IPS-NIHi7 (cell line): ENCODE data around the gene PAX6.
"Not testable (repeated sequence)": the region's sequence is repeated elsewhere in the genome, so short reads cannot be mapped to it uniquely, and the experiment has no call there.

ENCODE experiments used
- DNase-seq: peaks from one replicate; pipeline ENCODE4 v3.0.0; 2012; ENCODE audit warnings: mixed read lengths; ENCODE audit errors: extremely low spot score

PAX6 gene

GRCh38 chr11:31767685-31768084 is 43.4 kb downstream of the PAX6 start:
- DNase-seq: no peak

DNA sequence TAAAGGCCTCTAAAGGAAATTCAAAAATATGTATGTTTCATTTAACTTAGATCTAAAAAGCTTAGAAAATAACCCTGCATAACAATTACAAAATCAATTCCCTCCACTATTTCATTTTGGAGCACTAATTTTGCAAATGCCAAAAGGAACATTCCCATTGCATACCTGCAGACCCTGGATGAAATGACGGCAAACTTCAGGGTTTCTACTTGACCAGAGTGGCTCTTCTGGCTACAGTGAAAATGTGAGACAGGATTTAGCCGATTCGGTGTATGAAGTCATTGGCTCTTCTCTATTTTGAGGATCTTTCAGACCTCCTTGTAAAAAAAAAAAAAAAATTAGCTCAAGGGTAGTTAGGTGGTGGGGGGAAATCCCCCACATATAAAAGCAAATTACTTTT is 44.1 kb downstream of the PAX6 start:
- DNase-seq: no peak

DNA sequence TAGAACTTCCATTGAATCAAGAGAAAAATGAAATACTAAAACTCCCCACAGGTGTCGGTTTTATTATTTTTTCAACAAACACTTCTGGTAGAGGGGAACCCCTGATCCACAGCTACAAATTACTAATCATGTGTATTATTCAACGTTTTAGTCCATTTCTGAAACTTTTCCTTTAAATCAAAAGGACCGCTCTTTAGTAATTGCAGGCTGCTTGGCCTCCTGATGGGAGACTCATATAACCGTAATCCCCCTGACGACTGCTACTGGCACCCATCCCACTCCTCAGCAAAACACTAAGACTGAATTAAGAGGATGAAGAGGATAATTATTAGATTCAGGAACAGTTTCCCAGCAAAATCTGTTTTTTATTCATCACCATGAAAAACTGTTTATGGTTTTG is 46.4 kb downstream of the PAX6 start:
- no peak for DNase-seq

DNA sequence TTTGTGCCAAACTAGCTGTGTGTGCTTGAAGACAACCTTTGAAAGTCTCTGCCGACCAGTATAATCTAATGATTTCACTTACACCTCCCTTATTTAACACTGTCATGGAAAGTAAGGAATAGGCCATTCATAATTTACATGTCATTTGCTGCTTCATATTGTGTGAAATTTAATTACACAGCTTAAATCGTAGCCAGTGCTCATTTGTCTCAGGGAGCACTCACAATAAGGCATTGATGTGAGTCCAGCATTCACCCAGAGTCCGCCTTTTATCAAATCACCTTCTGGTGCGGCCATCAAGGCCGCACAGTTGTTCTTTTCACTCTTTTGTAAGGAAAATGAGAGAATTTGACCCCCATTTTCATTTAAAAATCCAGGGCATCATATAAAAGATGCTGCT is 46.9 kb downstream of the PAX6 start:
- DNase-seq: no peak

DNA sequence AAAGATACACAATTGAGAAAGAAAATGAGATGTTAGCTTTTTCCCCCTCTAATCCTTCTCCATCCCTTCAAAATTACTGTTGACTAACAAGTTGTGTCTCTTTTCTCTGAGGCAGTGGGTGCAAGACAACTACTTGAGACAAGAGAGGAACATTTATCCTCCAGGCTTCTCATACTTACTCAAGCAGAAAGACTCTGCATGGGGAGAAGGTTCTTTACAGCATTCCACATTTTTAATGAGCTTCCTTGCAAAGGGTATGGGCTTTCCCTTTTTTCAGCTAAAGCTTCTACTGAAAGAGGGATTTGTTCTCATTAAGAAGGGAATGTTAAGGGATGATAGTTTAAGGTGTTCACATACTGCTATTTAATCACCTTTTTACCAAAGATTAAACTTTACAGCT is 47.8 kb downstream of the PAX6 start:
- no peak for DNase-seq

DNA sequence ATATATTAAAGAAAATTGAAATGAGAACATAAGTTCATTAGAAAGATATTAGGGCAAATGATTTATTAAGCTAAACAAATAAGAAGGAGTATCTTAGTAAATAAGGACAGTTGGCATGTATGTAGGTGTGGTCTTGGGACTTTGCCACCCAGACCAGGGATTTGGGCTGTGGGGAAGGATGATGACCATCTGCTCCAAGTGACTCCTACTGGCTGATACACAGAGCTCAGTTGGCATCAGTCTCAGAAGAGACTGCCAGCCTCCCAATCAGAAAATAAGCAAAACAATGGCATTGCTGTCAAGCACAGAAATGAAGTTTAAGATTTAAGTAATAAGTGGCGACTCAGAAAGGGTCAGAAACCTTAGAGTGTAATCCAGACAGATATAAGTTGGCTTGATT is 49.5 kb downstream of the PAX6 start:
- no peak for DNase-seq

DNA sequence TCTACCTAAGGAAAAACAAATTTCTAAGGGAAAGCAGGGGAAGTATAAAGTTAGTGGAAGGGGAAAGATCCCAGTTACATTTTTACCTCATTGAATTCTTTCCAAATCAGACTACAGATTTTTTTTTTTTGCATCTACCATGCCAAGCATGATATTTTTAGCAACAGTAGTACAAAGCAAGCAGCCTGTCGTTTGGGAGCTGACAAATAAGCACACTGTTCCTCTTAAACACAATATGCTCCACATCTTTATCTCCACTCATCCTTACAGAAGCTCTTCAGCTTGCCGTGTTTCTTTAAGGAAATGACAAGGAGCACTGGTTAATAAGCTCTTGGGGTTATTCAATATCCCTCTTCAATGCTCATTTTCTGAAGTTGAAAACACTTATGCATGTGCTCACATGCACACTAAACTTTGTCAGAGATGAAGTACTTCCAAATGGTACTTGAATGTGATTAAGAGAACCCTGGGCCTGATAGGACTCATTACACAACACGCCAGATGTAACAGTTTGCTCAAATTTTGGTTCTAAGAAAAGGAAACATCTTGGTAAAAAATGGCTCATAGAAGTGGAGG is 53.8 kb downstream of the PAX6 start:
- no peak for DNase-seq

DNA sequence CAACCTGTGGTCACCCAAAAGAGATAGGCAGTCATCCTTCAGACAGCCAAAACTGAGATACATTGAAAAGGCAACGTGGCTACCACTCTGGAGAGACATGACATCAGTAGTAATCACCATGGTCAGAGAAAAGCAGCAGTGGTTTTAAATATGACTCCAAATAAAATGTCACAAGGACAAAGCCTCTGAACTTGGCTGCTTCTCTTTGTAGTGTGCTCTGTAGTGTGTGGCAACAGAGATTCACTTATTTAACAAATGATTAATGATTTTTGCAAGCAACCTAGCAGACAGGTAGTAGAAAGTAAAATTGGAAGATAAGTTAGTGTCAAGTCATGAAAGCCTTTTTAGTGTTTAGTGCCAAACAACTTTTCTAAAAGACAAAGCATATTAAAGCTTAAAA is 63.5 kb downstream of the PAX6 start:
- no peak for DNase-seq

DNA sequence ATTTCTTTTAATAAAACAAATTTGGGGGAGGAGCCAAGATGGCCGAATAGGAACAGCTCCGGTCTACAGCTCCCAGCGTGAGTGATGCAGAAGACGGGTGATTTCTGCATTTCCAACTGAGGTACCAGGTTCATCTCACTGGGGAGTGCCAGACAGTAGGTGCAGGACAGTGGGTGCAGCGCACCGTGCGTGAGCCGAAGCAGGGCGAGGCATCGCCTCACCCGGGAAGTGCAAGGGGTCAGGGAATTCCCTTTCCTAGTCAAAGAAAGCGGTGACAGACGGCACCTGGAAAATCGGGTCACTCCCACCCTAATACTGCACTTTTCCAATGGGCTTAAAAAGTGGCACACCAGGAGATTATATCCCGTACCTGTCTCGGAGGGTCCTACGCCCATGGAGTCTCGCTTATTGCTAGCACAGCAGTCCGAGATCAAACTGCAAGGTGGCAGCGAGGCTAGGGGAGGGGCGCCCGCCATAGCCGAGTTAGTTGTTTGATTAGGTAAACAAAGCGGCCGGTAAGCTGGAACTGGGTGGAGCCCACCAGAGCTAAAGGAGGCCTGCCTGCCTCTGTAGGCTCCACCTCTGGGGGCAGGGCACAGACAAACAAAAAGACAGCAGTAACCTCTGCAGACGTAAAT is 70.3 kb downstream of the PAX6 start:
- DNase-seq: not testable (repeated sequence)

DNA sequence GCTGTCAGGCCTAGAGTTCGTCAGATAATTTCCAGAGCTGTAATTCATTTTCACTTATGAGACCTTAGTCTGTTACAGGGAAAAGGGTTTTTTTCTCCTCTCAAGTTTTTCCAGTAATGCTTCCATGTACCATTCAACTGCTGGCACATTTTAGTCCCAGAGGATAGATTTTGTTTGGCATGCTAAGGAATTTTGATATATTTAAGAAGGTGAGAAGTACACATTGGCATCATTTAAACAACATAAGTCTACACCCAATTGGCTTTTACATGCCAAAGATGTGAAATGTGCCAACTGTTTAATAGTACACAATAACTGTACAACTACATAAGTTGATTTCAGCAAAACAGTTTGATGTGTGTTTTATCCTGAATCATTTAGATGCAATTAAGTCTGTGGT is 71.0 kb downstream of the PAX6 start:
- no peak for DNase-seq
